COR-L47 (cell line): ENCODE data around the gene UQCRC2.
"Not testable (repeated sequence)": the region's sequence is repeated elsewhere in the genome, so short reads cannot be mapped to it uniquely, and the experiment has no call there.

Source experiments
- DNase-seq: peaks from one replicate; lab custom pipeline; 2025; lab: John Stamatoyannopoulos, UW

UQCRC2 gene

DNA sequence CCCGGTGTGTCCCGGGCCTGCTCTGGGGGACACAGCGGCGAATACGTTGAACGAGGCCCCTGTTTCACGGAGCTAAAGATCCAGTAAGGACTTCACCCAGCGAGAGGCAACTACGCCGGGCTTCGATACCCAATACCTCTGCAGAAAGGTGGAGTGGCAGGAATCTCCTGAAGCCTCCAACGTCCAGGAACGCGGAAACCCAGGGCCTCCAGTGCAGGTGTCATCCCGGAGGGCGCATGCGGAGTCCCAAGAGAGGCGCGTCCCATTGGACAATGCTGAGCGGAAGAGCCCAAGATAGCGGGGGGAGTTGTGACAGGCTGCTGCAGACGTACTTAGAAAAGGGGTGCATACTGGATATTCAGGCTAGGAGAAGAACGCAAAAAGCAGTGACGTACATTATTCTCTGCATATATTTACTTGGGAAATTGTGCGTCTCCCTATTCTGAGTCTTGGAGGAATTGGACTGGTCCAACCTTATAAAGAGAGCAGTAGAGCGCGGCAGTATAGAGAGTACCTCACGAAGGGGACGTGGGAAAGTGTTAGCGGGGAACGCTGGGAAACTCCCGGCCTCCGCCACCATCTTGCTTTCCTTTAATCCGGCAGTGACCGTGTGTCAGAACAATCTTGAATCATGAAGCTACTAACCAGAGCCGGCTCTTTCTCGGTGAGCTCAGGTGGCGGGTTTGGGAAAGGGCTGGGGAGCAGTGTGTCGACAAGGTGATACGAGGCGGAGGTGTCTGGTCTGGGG, at the start of gene UQCRC2:
UQCRC2 (plus strand) TSS at position 569 of the 748 bp plus-strand sequence; CDS start at position 632, 63 bp downstream.
- DNase-seq = peak; percentile 90

DNA sequence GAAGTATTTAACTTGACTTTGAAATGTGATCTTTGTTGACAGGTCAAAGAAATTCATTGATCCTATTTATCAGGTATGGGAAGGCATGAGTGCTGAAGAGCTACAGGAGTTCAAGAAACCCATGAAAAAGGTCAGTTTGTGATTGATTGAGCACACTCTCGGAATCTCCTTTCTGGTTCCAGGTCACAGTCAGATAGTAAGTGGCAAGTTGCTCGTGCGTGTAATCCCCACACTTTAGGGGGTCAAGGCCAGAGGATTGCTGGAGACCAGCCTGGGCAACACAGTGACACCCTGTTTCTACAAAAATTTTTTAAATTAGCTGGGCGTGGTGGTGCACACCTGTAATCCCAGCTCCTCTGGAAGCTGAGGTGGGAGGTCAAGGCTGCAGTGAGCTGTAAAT, 20.5 kb upstream of the UQCRC2 start:
- DNase-seq = not testable (repeated sequence)

DNA sequence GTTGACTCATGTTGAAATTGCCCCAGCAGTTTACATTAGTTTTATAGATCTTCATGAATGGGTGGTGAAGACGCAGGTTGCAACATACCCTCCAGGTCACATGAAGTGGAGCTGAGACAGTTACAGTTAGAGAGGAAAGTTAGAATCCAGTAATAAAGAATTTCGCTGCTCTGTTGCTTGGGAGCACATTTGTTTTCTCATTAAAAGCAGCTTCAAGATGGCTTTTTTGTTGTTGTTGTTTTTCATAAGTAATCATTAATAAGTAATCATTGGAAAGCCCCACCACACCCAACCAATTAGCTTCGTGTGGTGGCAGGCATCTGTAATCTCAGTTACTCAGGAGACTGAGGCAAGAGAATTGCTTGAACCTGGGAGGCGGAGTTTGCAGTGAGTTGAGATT, 19.8 kb upstream of the UQCRC2 start:
- DNase-seq = not testable (repeated sequence)

DNA sequence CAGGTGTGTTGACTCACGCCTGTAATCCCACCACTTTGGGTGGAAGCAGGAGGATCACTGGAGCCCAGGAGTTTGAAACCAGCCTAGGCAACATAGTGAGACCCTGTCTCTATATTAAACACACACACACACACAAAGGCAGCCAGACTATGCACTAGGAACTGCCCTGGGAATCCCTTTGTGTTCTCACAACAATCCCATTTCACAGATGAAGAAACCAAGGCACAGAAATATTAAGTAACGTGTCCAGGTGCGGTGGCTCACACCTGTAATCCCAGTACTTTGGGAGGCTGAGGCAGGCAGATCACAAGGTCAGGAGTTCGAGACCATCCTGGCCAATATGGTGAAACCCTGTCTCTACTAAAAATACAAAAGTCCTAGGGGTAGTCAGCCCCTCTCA, 19.4 kb upstream of the UQCRC2 start:
- DNase-seq = not testable (repeated sequence)

DNA sequence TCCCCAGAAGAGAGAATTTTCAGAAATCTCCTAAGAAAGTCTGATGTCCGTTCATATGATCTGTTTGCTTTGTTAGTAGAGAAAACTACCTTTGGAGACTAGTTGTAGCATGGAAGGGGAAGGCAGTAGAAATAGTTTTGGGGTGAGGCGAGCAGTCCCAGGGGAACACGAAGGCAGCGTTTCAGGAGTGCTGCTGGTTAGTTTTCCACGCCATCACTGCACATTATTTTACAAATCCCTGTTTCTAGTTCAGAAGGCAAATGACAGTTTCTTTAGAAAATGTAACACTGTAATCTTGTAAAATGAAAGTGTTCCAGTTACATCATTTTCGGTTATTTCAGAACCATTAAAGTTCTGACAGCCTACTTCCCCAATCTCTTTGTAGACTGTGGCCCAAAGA, 16.9 kb upstream of the UQCRC2 start:
- DNase-seq = not testable (repeated sequence)

DNA sequence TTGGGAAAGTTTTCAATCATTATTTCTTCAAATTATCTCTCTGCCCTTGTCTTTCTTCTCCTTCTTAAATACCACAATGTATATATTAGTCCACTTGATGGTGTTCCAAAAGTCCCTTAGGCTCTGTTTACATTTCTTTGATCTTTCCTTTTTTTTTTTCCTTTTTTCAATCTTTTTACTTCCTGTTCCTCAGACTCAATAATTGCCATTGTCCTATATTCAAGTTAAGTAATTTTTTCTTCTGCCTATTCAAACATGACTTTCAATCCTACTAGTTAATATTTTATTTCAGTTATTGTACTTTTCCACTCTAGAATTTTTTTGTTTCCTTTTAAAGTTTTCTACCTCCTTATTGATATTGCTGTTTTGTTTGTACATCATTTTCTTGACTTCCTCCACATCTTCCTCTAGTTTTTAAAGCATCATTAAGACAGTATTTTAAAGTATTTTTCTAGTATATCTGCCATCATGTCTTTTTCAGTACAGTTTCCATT, 15.8 kb upstream of the UQCRC2 start:
- no peak for DNase-seq

DNA sequence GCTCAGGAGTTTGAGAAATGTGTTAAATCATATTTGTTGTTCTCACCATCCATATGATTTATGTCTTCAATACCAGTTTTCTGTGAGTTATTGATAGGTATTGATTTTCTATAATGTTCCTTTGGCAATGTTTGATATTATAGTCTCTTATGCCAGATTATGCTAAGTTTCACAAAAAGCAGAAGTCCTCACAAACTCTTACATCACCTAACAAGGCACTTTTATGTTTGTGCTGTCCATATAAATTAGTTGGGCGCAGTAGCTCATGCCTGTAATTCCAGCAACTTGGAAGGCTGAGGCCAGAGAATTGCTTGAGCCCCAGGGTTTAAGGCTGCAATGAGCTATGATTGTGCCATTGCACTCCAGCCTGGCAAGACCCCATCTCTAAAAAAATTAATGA, 12.6 kb upstream of the UQCRC2 start:
- DNase-seq = no peak

DNA sequence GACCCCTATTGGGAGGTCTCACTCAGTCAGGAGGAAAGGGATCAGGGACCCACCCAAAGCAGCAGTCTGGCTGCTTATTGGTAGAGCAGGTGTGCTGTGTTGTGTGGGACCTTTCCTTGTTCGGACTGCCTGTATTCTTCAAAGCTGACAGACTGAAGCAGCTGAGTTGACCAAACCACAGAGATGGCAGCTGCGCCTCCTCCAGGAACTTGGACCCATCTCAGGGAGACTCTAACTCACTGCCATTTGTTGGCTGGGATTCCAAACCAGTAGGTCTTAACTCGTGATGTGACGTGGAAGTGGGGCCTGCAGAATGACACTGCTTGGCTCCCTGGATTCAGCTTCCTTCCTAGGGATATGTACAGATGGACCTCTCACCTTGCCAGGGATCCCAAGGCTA, 9.6 kb upstream of the UQCRC2 start:
- no peak for DNase-seq

DNA sequence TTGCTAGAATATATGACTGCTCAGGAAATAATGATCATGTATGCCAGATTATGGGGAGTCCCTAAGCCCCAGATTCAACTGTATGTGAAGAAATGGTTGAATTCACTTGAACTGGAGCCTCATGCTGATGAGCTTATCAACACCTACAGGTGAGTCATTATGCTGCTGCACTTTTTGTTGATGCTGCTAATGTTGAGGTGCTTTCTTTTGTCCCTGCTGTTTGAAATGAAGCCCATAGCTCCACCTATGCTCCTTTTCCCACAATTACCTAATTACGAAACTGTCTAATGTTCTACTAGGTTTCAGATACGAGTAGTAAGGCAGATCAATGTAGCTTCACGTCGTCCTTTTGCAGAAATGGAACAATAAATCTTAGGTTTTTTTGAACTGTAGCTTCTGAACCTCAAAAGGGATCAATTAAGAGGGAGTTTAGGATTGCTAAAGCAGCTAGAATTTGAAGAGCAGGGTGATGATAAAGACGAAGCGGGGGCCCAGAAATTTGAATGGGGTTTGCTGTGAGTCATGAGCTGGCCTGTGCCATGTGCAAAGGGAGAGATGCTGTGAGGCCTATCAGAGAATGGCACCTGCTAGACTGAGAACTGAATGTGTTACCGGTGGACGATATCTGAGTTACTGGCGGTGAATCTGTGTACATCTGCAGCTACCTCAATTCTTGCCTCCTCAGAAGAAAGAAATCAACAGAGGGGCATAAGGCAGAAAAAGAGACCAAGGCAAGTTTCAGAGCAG, 6.1 kb upstream of the UQCRC2 start:
- DNase-seq = no peak

DNA sequence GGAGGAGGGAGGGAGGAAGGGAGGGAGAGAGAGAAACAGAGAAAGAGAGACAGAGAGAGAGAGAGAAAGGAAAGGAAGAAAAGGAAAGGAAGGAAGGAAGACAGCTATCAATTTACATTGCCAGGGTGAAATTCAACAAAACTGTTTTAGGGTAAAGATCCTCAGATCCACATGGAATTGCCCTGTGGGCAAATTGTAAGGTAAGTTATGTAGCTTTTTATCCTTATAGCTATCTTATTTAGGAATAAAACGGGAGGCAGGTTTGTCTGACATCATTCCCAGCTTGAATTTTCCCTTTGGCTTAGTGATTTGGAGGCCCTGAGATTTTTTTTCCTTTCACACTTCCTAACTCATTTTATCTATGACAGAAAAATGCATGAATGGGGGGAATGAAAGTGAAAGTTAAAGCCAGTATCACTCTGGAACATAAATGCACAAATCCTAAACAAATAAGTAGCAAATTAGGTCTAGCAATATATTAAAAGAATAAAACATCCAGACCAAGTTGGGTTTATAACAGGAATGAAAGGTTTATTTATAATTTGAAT, 3.4 kb upstream of the UQCRC2 start:
- DNase-seq = no peak

DNA sequence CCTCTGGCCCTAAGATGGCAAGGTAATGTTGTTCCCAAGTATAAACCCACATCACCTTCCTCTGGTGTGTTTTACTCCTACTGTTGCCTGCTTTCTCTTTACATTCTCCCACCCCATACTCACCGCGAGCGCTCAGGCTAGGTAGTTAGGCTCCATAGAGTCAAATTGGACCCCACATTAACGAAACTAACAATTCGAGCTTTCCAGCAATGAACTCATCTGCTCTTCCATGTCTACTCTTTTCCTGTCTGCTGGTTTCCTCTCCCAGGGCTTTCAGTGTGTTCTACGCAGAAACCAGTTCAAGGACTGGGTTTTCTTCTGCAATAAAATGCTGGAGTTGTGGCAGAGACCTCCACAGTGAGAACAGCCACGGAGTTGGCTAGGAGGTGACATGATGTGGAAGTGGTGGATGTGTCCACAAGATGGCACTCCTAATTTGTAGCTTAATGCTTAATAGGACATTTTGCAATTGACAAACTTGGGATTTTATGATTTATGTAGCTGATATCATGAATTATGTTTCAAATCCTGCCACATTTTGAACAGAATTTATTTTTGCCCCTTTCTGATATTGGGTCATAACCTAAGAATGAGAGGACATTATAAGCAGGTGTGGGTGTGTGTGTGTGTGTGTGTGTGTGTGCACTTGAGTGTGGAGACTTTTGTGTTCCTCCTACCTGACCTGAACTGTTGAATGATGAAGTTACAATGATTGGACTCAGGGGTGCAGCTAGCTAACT, 2.2 kb upstream of the UQCRC2 start:
- peak; percentile 8 for DNase-seq

DNA sequence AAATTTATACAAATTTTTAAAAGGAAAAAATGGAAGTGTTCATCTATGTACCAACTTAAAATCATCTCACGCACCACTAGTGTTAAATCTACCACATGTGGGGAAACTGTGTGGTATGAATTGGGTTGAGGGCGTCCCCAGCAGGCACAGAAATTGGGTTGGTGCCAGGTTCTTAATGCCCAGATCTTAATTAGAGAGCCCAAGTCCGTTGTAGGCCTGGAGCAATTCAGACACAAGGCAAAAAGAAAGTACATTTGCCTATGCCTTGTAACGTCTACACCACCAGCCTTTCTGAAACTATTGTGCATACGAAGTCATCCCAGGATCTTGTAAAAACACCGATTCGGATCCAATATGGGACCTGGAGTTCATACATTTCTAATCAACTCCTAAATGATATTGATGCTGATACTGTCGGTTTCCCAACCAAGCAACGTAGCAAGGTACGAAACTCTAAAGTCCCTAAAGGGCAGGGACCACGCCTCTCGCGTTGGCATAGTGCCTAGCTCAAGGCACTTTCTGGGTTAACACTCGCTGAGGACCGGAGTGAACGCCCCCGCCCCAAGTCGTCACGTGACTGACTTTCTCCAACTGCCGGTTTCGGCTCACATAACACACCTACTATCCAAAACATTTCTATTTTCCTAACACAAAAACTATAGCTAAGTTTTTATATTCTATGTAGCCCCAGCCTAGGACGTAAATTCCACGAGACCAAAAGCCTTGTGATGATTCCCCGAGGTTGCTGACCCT, 945 bp upstream of the UQCRC2 start:
- DNase-seq = peak; percentile 36

DNA sequence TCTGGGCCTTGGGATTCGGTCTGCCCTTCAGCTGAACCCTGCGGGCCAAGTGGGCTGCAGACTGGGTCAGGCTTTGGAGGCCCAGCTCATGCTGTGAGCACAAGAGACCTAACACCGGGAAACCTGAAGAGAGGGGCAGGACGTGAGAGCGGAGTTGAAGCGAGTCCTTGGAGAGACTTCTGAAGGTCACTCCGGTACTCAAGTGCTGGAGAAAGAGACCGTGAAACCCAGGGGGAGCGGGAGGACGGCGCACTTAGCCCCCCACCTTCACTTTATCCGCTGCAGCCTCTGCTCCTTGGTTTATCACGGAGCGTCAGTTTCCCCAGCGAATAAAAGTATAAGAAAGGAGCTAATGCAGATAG, 361 bp downstream of the UQCRC2 start:
- no peak for DNase-seq

DNA sequence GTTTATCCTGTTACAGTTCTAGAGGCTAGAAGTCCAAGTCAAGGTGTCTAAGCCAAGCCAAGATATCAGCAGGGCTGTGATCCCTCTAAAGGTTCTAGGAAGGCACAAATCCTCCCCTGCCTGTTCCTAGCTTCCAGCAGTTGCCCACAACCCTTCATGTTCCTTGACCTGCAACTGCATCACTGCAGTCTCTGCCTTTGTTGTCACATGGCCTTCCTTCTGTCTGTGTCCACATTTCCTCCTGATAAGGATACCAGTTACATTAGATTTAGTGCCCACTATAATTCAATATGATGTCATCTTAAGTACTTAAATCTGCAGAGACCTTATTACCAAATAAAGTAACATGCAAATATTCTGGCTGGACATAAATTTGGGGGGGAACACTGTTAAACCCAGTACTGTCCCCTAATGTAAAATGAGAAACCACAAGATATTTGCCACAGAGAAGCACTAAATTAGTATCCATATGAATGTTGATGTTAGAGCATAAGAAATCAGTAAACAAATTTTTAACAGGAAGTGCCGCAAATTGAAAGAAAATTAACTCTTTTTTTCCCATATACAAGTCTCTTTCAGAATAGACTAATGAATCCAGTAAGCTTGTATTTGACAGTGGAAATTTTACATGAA, 4.7 kb downstream of the UQCRC2 start:
- no peak for DNase-seq

DNA sequence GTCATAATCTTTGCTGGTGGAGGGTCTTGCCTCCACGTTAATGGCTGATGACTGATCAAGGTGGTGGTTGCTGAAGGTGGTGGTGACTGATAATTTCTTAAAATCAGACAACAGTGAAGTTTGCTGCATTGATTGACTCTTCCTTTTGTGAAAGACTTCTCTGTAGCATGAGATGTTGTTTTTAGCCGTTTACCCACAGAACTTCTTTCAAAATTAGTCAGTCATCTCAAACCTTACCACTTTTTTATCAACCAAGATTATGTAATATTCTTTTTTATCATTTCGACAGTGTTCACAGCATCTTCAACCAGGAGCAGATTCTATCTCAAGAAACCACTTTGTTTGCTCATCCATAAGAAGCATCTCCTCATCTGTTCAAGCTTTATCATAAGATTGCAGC, 5.9 kb downstream of the UQCRC2 start:
- DNase-seq = no peak

DNA sequence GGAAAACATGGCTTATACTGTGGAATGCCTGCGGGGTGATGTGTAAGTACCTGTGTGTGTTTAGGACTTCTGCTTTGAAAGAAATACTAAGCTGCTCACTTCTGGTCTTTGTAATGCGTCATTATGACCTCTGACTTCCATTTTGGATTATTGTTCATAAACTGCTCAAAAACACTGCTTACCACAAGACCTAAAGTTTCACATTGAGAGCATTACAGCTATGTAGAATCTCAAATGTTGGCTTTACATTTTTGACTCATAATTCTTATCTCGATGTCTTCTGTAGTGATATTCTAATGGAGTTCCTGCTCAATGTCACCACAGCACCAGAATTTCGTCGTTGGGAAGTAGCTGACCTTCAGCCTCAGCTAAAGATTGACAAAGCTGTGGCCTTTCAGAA, 9.3 kb downstream of the UQCRC2 start:
- DNase-seq = no peak

DNA sequence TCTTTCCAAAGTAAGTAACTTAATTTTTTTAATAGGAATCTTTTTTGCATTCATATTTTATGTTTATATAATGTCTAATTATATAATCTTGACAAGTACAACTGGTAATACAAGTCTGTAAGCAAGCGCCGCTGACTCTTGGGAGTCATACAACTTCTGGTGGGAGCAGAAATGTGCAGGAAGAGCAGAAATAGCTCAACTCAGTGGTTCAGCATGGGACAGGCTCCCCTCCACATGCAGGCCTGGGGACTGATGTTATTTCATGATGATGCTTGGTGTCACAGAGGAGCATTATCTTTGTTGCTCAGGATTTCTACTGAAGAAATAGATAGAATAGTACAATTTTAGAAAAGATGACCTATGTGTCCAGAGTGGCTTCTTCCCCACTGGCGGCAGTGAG, 10.7 kb downstream of the UQCRC2 start:
- DNase-seq = no peak

DNA sequence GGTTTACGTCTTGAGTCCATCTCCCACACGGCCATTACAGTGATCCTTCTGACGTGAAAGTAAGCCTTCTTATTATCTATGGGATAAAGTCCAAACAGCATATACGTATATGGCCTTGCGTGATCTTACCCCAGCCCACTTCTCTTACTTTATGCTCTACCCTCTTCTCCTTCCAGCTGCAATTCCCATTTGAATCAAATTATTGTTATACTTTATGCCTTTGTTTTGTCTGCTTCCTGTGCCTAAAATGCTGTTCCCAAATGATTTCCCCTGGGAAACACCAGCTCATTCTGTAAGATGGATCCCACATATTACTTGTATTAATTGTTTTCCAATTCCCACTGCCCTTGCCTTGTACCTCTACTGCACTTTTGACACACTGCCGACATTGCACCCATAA, 11.2 kb downstream of the UQCRC2 start:
- DNase-seq = no peak

DNA sequence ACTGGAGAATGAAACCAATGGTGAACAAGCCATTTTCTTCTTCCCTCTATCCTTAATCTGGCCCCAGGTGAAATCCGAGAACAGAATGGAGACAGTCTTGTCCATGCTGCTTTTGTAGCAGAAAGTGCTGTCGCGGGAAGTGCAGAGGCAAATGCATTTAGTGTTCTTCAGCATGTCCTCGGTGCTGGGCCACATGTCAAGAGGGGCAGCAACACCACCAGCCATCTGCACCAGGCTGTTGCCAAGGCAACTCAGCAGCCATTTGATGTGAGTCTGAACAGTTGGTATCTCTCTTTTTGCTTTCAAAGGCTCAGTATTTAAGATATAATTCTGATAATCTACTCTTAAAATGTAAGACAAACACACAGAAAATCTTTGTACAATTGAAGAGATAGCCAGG, 18.7 kb downstream of the UQCRC2 start:
- DNase-seq = no peak

DNA sequence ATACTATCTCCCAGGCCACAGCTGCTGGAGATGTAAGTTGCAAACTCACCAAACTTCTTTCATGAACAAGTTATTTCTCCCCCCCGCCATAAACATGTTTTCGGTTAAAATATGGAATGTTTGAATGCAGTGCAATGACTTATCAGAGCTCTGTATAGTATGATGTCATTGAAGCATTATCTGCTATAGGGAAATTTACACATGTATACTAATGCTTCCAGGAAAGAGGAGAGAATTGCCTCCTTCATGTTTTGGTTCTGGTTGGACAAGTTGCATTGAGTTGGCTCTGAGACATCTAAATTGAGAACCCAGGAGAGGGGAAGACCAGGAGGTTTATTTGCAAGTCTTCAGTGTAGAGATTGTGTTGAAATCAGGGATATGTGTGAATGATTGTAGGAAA, 20.8 kb downstream of the UQCRC2 start:
- no peak for DNase-seq

DNA sequence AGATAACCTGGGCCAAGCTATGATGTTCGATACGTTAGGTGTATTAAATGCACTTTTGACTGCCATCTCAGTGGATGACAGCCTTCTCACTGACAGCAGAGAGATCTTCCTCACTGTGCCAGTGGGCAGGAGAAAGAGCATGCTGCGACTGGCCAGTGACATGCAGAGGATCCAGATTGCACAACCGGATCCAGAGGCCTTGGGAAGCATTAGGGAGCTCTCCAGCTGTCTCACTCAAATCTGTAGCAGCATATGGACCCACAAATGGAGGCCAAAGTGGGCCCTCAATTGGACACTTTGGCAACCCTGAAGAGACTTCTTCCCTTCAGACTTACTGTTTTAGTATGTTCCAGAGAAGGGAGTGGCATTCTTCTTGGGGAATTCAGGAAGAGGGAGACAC, 26.9 kb downstream of the UQCRC2 start:
- no peak for DNase-seq
